ENCODE data around the gene IL20RB.

DNA sequence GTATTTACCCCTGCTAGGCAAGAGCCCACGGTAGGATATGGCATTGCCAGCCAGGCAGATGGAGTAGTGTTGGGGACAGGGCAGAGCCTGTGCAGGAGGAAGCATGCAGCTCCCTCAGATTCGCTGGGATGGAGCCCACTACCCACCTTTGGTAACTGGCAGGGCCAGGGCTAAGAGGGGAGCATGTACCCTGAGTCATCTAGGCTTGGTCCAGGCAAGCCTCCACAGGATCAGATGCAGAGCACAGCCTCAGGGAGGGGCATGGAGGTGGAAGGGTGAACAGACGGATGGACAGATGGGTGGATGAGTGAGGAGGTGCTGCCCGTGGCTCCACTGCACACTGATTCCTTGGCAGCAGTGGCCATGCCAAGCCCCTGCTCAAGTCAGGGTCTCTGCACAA lies 33.0 kb downstream of the IL20RB start:
- TF ChIP-seq, protein P1, sequence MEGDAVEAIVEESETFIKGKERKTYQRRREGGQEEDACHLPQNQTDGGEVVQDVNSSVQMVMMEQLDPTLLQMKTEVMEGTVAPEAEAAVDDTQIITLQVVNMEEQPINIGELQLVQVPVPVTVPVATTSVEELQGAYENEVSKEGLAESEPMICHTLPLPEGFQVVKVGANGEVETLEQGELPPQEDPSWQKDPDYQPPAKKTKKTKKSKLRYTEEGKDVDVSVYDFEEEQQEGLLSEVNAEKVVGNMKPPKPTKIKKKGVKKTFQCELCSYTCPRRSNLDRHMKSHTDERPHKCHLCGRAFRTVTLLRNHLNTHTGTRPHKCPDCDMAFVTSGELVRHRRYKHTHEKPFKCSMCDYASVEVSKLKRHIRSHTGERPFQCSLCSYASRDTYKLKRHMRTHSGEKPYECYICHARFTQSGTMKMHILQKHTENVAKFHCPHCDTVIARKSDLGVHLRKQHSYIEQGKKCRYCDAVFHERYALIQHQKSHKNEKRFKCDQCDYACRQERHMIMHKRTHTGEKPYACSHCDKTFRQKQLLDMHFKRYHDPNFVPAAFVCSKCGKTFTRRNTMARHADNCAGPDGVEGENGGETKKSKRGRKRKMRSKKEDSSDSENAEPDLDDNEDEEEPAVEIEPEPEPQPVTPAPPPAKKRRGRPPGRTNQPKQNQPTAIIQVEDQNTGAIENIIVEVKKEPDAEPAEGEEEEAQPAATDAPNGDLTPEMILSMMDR (IDR thresholded peaks at IDR 0.05; ENCODE audit: low read depth, low read length, missing input control), result no peak
- TF ChIP-seq HNF4G (IDR thresholded peaks at IDR 0.05), result no peak
- TF ChIP-seq, protein P2, sequence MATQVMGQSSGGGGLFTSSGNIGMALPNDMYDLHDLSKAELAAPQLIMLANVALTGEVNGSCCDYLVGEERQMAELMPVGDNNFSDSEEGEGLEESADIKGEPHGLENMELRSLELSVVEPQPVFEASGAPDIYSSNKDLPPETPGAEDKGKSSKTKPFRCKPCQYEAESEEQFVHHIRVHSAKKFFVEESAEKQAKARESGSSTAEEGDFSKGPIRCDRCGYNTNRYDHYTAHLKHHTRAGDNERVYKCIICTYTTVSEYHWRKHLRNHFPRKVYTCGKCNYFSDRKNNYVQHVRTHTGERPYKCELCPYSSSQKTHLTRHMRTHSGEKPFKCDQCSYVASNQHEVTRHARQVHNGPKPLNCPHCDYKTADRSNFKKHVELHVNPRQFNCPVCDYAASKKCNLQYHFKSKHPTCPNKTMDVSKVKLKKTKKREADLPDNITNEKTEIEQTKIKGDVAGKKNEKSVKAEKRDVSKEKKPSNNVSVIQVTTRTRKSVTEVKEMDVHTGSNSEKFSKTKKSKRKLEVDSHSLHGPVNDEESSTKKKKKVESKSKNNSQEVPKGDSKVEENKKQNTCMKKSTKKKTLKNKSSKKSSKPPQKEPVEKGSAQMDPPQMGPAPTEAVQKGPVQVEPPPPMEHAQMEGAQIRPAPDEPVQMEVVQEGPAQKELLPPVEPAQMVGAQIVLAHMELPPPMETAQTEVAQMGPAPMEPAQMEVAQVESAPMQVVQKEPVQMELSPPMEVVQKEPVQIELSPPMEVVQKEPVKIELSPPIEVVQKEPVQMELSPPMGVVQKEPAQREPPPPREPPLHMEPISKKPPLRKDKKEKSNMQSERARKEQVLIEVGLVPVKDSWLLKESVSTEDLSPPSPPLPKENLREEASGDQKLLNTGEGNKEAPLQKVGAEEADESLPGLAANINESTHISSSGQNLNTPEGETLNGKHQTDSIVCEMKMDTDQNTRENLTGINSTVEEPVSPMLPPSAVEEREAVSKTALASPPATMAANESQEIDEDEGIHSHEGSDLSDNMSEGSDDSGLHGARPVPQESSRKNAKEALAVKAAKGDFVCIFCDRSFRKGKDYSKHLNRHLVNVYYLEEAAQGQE (IDR thresholded peaks at IDR 0.05), result no peak
- TF ChIP-seq, protein P3, sequence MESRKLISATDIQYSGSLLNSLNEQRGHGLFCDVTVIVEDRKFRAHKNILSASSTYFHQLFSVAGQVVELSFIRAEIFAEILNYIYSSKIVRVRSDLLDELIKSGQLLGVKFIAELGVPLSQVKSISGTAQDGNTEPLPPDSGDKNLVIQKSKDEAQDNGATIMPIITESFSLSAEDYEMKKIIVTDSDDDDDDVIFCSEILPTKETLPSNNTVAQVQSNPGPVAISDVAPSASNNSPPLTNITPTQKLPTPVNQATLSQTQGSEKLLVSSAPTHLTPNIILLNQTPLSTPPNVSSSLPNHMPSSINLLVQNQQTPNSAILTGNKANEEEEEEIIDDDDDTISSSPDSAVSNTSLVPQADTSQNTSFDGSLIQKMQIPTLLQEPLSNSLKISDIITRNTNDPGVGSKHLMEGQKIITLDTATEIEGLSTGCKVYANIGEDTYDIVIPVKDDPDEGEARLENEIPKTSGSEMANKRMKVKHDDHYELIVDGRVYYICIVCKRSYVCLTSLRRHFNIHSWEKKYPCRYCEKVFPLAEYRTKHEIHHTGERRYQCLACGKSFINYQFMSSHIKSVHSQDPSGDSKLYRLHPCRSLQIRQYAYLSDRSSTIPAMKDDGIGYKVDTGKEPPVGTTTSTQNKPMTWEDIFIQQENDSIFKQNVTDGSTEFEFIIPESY (IDR thresholded peaks at IDR 0.05), result no peak
- TF ChIP-seq SP1 (IDR thresholded peaks at IDR 0.05), result no peak
- no peak for TF ChIP-seq JUND (IDR thresholded peaks at IDR 0.05)
- no peak for TF ChIP-seq TAF1 (conservative IDR thresholded peaks at IDR 0.05)
- TF ChIP-seq, protein P4, sequence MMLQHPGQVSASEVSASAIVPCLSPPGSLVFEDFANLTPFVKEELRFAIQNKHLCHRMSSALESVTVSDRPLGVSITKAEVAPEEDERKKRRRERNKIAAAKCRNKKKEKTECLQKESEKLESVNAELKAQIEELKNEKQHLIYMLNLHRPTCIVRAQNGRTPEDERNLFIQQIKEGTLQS (IDR thresholded peaks at IDR 0.05), result no peak
- no peak for TF ChIP-seq YY1 (IDR thresholded peaks at IDR 0.05)
